ENCODE data around the gene ZNF512.
"Not testable (repeated sequence)": the region's sequence is repeated elsewhere in the genome, so short reads cannot be mapped to it uniquely, and the experiment has no call there.

ZNF512 gene

GRCh38 chr2:27582695-27583389 is at the start of gene ZNF512:
Gene ZNF512, plus strand, starts transcription at chr2:27583042. Its CDS starts 71 bp downstream, at chr2:27583113.
- DNase-seq, result peak; percentile 91

- DNase-seq, result no peak
Observed at GRCh38 chr2:27537287-27537686, 45.6 kb upstream of the ZNF512 start.

GRCh38 chr2:27538839-27539450 is 43.9 kb upstream of the ZNF512 start:
- DNase-seq, result not testable (repeated sequence)

- DNase-seq, result not testable (repeated sequence)
Observed at GRCh38 chr2:27539649-27540048, 43.2 kb upstream of the ZNF512 start.

- no peak for DNase-seq
Observed at GRCh38 chr2:27544143-27544821, 38.6 kb upstream of the ZNF512 start.

- no peak for DNase-seq
Observed at GRCh38 chr2:27545348-27546141, 37.3 kb upstream of the ZNF512 start.

GRCh38 chr2:27549303-27549702 is 33.5 kb upstream of the ZNF512 start:
- DNase-seq, result no peak

- DNase-seq, result no peak
Observed at GRCh38 chr2:27551514-27551913, 31.3 kb upstream of the ZNF512 start.

- no peak for DNase-seq
Observed at GRCh38 chr2:27552941-27553340, 29.9 kb upstream of the ZNF512 start.

- not testable (repeated sequence) for DNase-seq
Observed at GRCh38 chr2:27554451-27554850, 28.4 kb upstream of the ZNF512 start.

- DNase-seq, result no peak
Observed at GRCh38 chr2:27559228-27559627, 23.6 kb upstream of the ZNF512 start.

GRCh38 chr2:27561060-27561459 is 21.8 kb upstream of the ZNF512 start:
- DNase-seq, result no peak

GRCh38 chr2:27566628-27567027 is 16.2 kb upstream of the ZNF512 start:
- DNase-seq, result no peak

- no peak for DNase-seq
Observed at GRCh38 chr2:27569398-27569797, 13.4 kb upstream of the ZNF512 start.

GRCh38 chr2:27571197-27571596 is 11.6 kb upstream of the ZNF512 start:
- DNase-seq, result no peak

- no peak for DNase-seq
Observed at GRCh38 chr2:27571681-27572080, 11.2 kb upstream of the ZNF512 start.

GRCh38 chr2:27572439-27572838 is 10.4 kb upstream of the ZNF512 start:
- no peak for DNase-seq

GRCh38 chr2:27572998-27573429 is 9.8 kb upstream of the ZNF512 start:
- DNase-seq, result no peak

GRCh38 chr2:27573452-27573851 is 9.4 kb upstream of the ZNF512 start:
- DNase-seq, result no peak

GRCh38 chr2:27581417-27582128 is 1.3 kb upstream of the ZNF512 start:
- DNase-seq, result no peak

- no peak for DNase-seq
Observed at GRCh38 chr2:27582129-27582694, 630 bp upstream of the ZNF512 start.

GRCh38 chr2:27583390-27583915 is 611 bp downstream of the ZNF512 start:
- DNase-seq, result no peak
